NB4 (cell line): ENCODE data around the gene WDR62.
"Not testable (repeated sequence)": the region's sequence is repeated elsewhere in the genome, so short reads cannot be mapped to it uniquely, and the experiment has no call there.

Experiments
- DNase-seq: peaks from one replicate; pipeline ENCODE4 v3.0.0; 2010; ENCODE audit warnings: low read depth
- H3K4me3 ChIP-seq: one replicate; pipeline ENCODE4 v1.5.1; 2011; ENCODE audit warnings: mild to moderate bottlenecking, low read depth, low read length, moderate library complexity
- MYC ChIP-seq: IDR thresholded peaks from 2 replicates; pipeline ENCODE4 v1.6.1; 2011; ENCODE audit warnings: low read depth, low read length
- POLR2A ChIP-seq: IDR thresholded peaks from 2 replicates; pipeline ENCODE4 v1.6.1; 2011; ENCODE audit warnings: mild to moderate bottlenecking; ENCODE audit not compliant: insufficient read length; ENCODE audit errors: extremely low read depth
- TF ChIP-seq, protein P1 (sequence below): IDR thresholded peaks from one replicate; pipeline ENCODE4 v1.5.1; 2012; ENCODE audit warnings: low read depth, low read length
- TF ChIP-seq, protein P2 (sequence below): IDR thresholded peaks from 2 replicates; pipeline ENCODE4 v1.6.1; 2011; ENCODE audit warnings: low read depth, low read length

WDR62 gene

DNA sequence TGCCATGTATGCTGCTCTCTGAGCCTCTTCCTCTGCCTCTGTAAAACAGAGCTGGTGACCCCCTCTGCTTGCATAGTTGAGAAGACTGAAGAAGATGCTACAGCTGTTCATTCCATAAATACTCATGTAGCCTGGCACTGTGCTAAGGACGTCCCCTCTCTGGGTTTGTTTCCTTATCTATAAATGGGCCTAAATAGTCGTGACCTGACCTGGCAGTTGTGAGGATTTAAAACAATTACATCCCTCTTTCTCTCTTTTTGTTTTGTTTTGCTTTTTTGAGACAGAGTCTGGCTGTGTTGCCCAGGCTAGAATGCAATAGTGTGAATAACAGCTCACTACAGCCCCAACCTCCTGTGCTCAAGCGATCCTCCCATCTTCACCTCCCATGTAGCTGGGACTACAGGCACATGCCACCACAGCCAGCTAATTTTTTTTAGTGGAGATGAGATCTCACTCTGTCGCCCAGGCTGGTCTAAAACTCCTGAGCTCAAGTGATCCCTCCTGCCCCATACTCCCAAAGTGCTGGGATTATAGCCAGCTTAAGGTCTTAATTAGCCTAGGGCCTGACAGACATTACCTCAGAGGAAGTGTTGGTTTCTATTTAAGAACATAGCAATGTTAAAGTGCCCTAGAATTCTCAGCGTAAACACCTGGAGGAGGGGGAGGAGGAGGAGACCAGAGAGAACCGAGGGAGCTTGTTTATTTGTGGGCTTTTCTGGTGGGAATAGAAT, 4.6 kb downstream of the WDR62 start:
- DNase-seq = no peak
- TF ChIP-seq POLR2A (no peak), MYC (no peak)
- TF ChIP-seq, protein P1, sequence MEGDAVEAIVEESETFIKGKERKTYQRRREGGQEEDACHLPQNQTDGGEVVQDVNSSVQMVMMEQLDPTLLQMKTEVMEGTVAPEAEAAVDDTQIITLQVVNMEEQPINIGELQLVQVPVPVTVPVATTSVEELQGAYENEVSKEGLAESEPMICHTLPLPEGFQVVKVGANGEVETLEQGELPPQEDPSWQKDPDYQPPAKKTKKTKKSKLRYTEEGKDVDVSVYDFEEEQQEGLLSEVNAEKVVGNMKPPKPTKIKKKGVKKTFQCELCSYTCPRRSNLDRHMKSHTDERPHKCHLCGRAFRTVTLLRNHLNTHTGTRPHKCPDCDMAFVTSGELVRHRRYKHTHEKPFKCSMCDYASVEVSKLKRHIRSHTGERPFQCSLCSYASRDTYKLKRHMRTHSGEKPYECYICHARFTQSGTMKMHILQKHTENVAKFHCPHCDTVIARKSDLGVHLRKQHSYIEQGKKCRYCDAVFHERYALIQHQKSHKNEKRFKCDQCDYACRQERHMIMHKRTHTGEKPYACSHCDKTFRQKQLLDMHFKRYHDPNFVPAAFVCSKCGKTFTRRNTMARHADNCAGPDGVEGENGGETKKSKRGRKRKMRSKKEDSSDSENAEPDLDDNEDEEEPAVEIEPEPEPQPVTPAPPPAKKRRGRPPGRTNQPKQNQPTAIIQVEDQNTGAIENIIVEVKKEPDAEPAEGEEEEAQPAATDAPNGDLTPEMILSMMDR = no peak
- TF ChIP-seq, protein P2, sequence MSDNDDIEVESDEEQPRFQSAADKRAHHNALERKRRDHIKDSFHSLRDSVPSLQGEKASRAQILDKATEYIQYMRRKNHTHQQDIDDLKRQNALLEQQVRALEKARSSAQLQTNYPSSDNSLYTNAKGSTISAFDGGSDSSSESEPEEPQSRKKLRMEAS = no peak
- H3K4me3 ChIP-seq = no peak overlapping the region

DNA sequence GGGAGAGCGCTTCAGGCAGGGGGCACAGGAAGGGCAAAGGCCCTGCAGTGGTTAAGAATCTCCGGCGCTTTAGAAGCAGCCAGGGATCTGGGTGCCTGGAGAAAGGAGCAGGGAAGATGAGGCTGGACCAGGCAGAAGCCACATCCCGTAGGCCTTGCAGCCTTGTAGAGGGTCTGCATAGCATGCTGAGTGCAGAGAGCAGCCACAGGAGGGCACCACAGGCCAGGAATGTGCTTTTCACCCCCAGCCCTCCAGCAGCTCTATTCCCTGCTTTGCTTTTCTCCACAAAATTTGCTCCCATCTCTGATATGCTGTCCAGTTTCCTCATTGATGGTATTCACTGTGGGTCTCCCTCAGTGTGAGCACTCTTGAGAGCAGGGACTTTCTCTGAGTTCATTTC, 5.7 kb downstream of the WDR62 start:
- no peak overlapping the region for H3K4me3 ChIP-seq
- TF ChIP-seq MYC = no peak
- TF ChIP-seq, protein P2 = no peak
- TF ChIP-seq, protein P1 = peak; percentile 38
- TF ChIP-seq POLR2A = no peak
- DNase-seq = peak; percentile 30

DNA sequence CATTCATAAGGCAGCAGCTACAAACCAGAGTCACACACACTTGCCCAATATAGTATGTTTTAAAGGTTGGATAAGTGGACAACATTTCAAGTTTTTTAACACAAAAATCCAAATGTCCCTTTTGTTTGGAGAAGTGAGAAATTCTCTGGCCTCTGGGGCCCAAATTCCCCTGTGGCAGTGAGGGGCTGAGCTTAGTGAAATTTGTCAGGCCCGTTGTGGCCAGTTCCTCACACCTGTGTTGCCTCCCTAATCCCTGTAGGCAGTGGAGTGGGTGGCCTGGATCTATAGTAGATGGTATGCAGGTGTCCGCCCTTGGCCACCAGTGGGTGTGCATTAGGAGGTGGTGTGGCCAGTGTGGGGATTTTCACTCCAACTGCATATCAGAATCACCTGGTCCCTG, 6.7 kb downstream of the WDR62 start:
- DNase-seq = no peak
- no peak overlapping the region for H3K4me3 ChIP-seq
- TF ChIP-seq POLR2A = no peak
- TF ChIP-seq, protein P2 = no peak

DNA sequence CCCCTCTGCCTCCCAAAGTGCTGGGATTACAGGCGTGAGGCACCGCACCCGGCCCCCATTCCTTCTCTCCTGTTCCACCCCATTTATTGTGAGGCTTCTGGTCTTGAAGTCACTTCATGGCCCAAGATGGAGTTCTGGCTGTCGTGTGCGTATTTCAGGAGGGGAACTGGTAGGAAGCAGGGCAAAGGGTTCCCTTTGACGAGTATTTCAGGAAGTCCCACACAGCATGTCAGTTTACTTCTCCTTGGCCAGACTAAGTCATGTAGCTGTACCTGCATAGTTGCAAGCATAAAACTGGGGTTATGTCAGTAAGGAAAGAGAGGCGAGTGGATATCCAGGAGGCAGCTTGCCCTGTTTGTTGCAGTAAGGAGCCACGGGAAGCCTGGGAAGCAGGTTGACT, 10.1 kb downstream of the WDR62 start:
- DNase-seq = no peak
- H3K4me3 ChIP-seq = no peak overlapping the region
- TF ChIP-seq POLR2A (no peak), MYC (no peak)
- TF ChIP-seq, protein P2 = no peak
- TF ChIP-seq, protein P1 = no peak

DNA sequence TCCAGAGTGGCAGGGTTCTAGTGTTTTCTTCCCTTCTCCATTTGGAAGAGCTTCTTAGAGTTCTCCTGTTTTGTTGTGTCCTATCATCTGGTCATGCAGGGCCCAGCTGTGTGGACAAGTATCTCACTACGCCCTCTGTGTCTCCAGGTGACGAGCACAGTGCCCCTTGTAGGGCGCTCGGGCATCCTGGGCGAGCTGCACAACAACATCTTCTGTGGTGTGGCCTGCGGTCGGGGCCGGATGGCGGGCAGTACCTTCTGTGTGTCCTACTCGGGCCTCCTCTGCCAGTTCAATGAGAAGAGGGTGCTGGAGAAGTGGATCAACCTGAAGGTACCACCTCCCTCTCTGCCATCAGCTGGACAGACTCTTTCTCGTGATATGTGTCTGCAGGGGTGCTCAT, 13.0 kb downstream of the WDR62 start:
- TF ChIP-seq, protein P2 = no peak
- TF ChIP-seq MYC = no peak
- TF ChIP-seq POLR2A = no peak
- H3K4me3 ChIP-seq = no peak overlapping the region

DNA sequence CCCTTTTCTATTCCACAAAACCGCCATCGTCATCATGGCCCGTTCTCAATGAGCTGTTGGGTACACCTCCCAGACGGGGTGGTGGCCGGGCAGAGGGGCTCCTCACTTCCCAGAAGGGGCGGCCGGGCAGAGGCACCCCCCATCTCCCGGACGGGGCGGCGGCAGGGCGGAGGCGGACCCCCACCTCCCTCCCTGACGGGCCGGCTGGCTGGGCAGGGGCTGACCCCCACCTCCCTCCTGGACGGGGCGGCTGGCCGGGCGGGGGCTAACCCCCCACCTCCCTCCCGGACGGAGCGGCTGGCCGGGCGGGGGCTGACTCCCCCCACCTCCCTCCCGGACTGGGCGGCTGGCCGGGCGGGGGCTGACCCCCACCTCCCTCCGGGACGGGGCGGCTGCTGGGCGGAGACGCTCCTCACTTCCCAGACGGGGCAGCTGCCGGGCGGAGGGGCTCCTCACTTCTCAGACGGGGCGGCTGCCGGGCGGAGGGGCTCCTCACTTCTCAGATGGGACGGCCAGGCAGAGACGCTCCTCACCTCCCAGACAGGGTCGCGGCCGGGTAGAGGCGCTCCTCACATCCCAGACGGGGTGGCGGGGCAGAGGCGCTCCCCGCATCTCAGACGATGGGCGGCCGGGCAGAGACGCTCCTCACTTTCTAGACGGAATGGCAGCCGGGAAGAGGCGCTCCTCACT, 14.3 kb downstream of the WDR62 start:
- DNase-seq, H3K4me3 ChIP-seq: not testable (repeated sequence)

More for the DNA sequence above, 13.0 kb downstream of the WDR62 start:
- DNase-seq = no peak

DNA sequence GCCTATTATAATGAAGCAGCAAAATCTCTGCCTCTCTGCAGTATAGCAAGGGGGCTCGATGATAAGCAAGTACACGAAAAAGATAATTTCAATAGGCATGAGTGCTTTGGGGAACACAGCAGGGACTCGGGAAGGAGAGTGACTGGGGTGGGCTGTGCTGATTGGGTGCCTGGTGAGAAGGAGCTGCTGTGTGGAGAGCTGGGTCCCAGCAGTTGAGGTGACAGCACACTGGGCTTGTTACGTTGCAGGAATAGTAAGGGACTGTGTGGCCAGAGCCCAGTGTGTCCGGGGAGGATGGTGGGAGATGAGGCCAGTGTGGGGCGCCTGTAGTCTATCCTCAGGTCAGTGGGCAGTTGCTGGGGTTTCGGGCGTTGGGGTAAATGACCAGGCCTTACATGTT, 17.4 kb downstream of the WDR62 start:
- no peak for DNase-seq
- H3K4me3 ChIP-seq = no peak overlapping the region

More for the DNA sequence above, 17.4 kb downstream of the WDR62 start:
- TF ChIP-seq MYC (no peak), POLR2A (no peak)
- TF ChIP-seq, protein P2 = no peak
- TF ChIP-seq, protein P1 = no peak
